Type B pancreatic cell (in vitro differentiated cells): ENCODE results near the gene KBTBD12. TPM values are rescaled to one million over a fixed set of nuclear protein-coding genes. Genes with fewer than 3 reads are reported as not detected.

Experiments
- DNase-seq: peaks from one replicate; pipeline ENCODE4 v3.0.0; 2021; ENCODE audit warnings: mixed read lengths; ENCODE audit not compliant: unreplicated experiment; ENCODE audit errors: extremely low spot score
- H3K27ac Mint-ChIP-seq: 2 replicates; pipeline ENCODE4 v1.8.0; 2021; ENCODE audit warnings: mild to moderate bottlenecking, mixed read lengths
- H3K27me3 Mint-ChIP-seq: 2 replicates; pipeline ENCODE4 v1.8.0; 2021; ENCODE audit warnings: mixed read lengths
- H3K36me3 Mint-ChIP-seq: 2 replicates; pipeline ENCODE4 v1.8.0; 2021; ENCODE audit warnings: mixed read lengths
- H3K4me1 Mint-ChIP-seq: one replicate; pipeline ENCODE4 v1.8.0; 2021; ENCODE audit warnings: mixed read lengths; ENCODE audit not compliant: unreplicated experiment
- H3K4me3 Mint-ChIP-seq: 2 replicates; pipeline ENCODE4 v1.8.0; 2021; ENCODE audit warnings: mild to moderate bottlenecking, mixed read lengths
- H3K9me3 Mint-ChIP-seq: 2 replicates; pipeline ENCODE4 v1.8.0; 2021; ENCODE audit warnings: mixed read lengths
- CTCF ChIP-seq: fragments of 200-600 bp; sonication (generic); conservative IDR thresholded peaks from 2 replicates; pipeline ENCODE4 v1.5.0; 2021; ENCODE audit warnings: antibody characterized with exemption, mild to moderate bottlenecking
- total RNA-seq: library from RNA; stranded (reverse); gene quantifications from 2 replicates; pipeline ENCODE4 v1.2.1, GENCODE V29; 2021; ENCODE audit warnings: low replicate concordance

The KBTBD12 gene
- total RNA-seq, 1 donor from 2014 or later = not detected

GRCh38 chr3:128009952-128010846 is 95.2 kb downstream of the KBTBD12 start:
- Mint-ChIP-seq H3K4me3 (no peak overlapping the region), H3K27me3 (peaks cover 2% of the 10 kb centered on the region), H3K9me3 (no peaks in the 10 kb centered on the region), H3K27ac (no peak overlapping the region), H3K4me1 (peaks cover 5% of the 10 kb centered on the region), H3K36me3 (no peaks in the 10 kb centered on the region)
- no peak for DNase-seq
- TF ChIP-seq CTCF = no peak

- Mint-ChIP-seq H3K27me3 (peaks cover 2% of the 10 kb centered on the region), H3K36me3 (no peaks in the 10 kb centered on the region), H3K27ac (peak overlapping the region; percentile 50), H3K9me3 (no peaks in the 10 kb centered on the region), H3K4me1 (peaks cover 5% of the 10 kb centered on the region), H3K4me3 (peak overlapping the region; percentile 42)
- TF ChIP-seq CTCF = peak; percentile 66
- DNase-seq = no peak
Observed at GRCh38 chr3:128011140-128011539, 96.1 kb downstream of the KBTBD12 start.

GRCh38 chr3:128012050-128012449 is 97.0 kb downstream of the KBTBD12 start:
- peaks cover 5% of the 10 kb centered on the region for H3K4me1 Mint-ChIP-seq
- no peak for DNase-seq
- H3K36me3 Mint-ChIP-seq = no peaks in the 10 kb centered on the region
- no peak overlapping the region for H3K4me3 Mint-ChIP-seq
- no peak for TF ChIP-seq CTCF
- peaks cover 2% of the 10 kb centered on the region for H3K27me3 Mint-ChIP-seq
- H3K27ac Mint-ChIP-seq = no peak overlapping the region
- peaks cover 4% of the 10 kb centered on the region for H3K9me3 Mint-ChIP-seq

GRCh38 chr3:128014548-128014947 is 99.5 kb downstream of the KBTBD12 start:
- TF ChIP-seq CTCF = no peak
- Mint-ChIP-seq H3K4me3 (no peak overlapping the region), H3K27ac (no peak overlapping the region)

GRCh38 chr3:128016502-128016901 is 101.5 kb downstream of the KBTBD12 start:
- DNase-seq = no peak
- Mint-ChIP-seq H3K36me3 (no peaks in the 10 kb centered on the region), H3K4me1 (peaks cover 2% of the 10 kb centered on the region), H3K27ac (no peak overlapping the region), H3K4me3 (no peak overlapping the region), H3K9me3 (peaks cover 4% of the 10 kb centered on the region), H3K27me3 (no peaks in the 10 kb centered on the region)
- TF ChIP-seq CTCF = no peak

More at GRCh38 chr3:128014548-128014947, 99.5 kb downstream of the KBTBD12 start:
- Mint-ChIP-seq H3K9me3 (peaks cover 4% of the 10 kb centered on the region), H3K36me3 (no peaks in the 10 kb centered on the region), H3K4me1 (peaks cover 5% of the 10 kb centered on the region), H3K27me3 (no peaks in the 10 kb centered on the region)
- no peak for DNase-seq
